Osteoblast (primary cell): ENCODE data around the gene MACO1. TPM values are rescaled to one million over a fixed set of nuclear protein-coding genes. Genes with fewer than 3 reads are reported as not detected.
A peak's percentile ranks its signal among the peaks of the same experiment; 100 is the strongest.

Experiments
- DNase-seq: peaks from one replicate; pipeline ENCODE4 v3.0.0; 2011; ENCODE audit warnings: low spot score, mixed read lengths; ENCODE audit not compliant: insufficient read length; ENCODE audit errors: missing footprints
- H2AFZ ChIP-seq: 2 replicates; pipeline ENCODE4 v1.6.0; 2011; ENCODE audit warnings: mild to moderate bottlenecking, low read length
- H3K27ac ChIP-seq: 2 replicates; pipeline ENCODE4 v1.5.1; 2011; ENCODE audit warnings: mild to moderate bottlenecking, low read depth, low read length, moderate library complexity
- H3K27me3 ChIP-seq: 2 replicates; pipeline ENCODE4 v1.6.0; 2012; ENCODE audit warnings: mild to moderate bottlenecking, control low read depth, inconsistent platforms, low read length, moderate library complexity; ENCODE audit not compliant: insufficient read depth
- H3K36me3 ChIP-seq: 2 replicates; pipeline ENCODE4 v1.5.1; 2011; ENCODE audit warnings: mild to moderate bottlenecking, low read length, control low read depth, moderate library complexity; ENCODE audit not compliant: insufficient read depth
- H3K4me1 ChIP-seq: 2 replicates; pipeline ENCODE4 v1.5.1; 2011; ENCODE audit warnings: mild to moderate bottlenecking, low read length, control low read depth, moderate library complexity; ENCODE audit not compliant: insufficient read depth
- H3K4me2 ChIP-seq: 2 replicates; pipeline ENCODE4 v1.6.0; 2011; ENCODE audit warnings: mild to moderate bottlenecking, low read length; ENCODE audit not compliant: insufficient read depth
- H3K4me3 ChIP-seq: fragments of 200-600 bp; sonication (generic); 3 replicates; pipeline ENCODE4 v1.5.1; 2012; ENCODE audit warnings: mild to moderate bottlenecking, low read length, inconsistent platforms; ENCODE audit not compliant: insufficient read depth
- H3K79me2 ChIP-seq: 2 replicates; pipeline ENCODE4 v1.6.0; 2012; ENCODE audit warnings: mild to moderate bottlenecking, low read length, control low read depth, inconsistent platforms; ENCODE audit not compliant: insufficient read depth
- H3K9me3 ChIP-seq: 2 replicates; pipeline ENCODE4 v1.5.1; 2011; ENCODE audit warnings: low read depth, low read length, control low read depth
- H4K20me1 ChIP-seq: 2 replicates; pipeline ENCODE4 v1.6.0; 2012; ENCODE audit warnings: mild to moderate bottlenecking, low read length, control low read depth; ENCODE audit not compliant: insufficient read depth
- CTCF ChIP-seq: IDR thresholded peaks from 2 replicates; pipeline ENCODE4 v1.5.1; 2011; ENCODE audit warnings: mild to moderate bottlenecking, low read depth, low read length, moderate library complexity; ENCODE audit errors: extremely low read depth
- total RNA-seq: library from RNA; depleted of rRNA; stranded (reverse); fragments of >200 nt; gene quantifications from 2 replicates; pipeline ENCODE4 v1.2.3, GENCODE V29; 2012

Gene MACO1
- total RNA-seq, 1 donor: 35.5 TPM

- H3K79me2 ChIP-seq: peaks cover 36% of the 10 kb centered on the region
- H3K27me3 ChIP-seq: no peaks in the 10 kb centered on the region
- peaks cover 12% of the 10 kb centered on the region for H3K4me1 ChIP-seq
- no peaks in the 10 kb centered on the region for H3K36me3 ChIP-seq
- peaks cover 26% of the 10 kb centered on the region for H4K20me1 ChIP-seq
- H2AFZ ChIP-seq: no peak overlapping the region
- H3K27ac ChIP-seq: no peak overlapping the region
- no peak overlapping the region for H3K4me3 ChIP-seq
- H3K4me2 ChIP-seq: no peak overlapping the region
- H3K9me3 ChIP-seq: no peaks in the 10 kb centered on the region
- no peak for DNase-seq
- no peak for TF ChIP-seq CTCF
Measured at GRCh38 chr1:25447547-25447946, 16.9 kb downstream of the MACO1 start.

- no peak overlapping the region for H3K27ac ChIP-seq
- H3K27me3 ChIP-seq: no peaks in the 10 kb centered on the region
- no peak overlapping the region for H2AFZ ChIP-seq
- peak overlapping the region; percentile 1 for H3K4me2 ChIP-seq
- no peak overlapping the region for H3K4me3 ChIP-seq
- peaks cover 5% of the 10 kb centered on the region for H4K20me1 ChIP-seq
- no peak for TF ChIP-seq CTCF
- H3K79me2 ChIP-seq: peaks cover 11% of the 10 kb centered on the region
- peaks cover 2% of the 10 kb centered on the region for H3K36me3 ChIP-seq
- no peaks in the 10 kb centered on the region for H3K9me3 ChIP-seq
- H3K4me1 ChIP-seq: peaks cover 12% of the 10 kb centered on the region
- no peak for DNase-seq
Measured at GRCh38 chr1:25450891-25451290, 20.2 kb downstream of the MACO1 start.

- Histone ChIP-seq H3K4me1 (peaks cover 12% of the 10 kb centered on the region), H3K27me3 (no peaks in the 10 kb centered on the region), H3K9me3 (no peaks in the 10 kb centered on the region), H2AFZ (no peak overlapping the region), H4K20me1 (no peaks in the 10 kb centered on the region), H3K4me3 (no peak overlapping the region), H3K27ac (no peak overlapping the region), H3K36me3 (peaks cover 10% of the 10 kb centered on the region), H3K4me2 (no peak overlapping the region), H3K79me2 (peaks cover 2% of the 10 kb centered on the region)
- TF ChIP-seq CTCF: no peak
- no peak for DNase-seq
Measured at GRCh38 chr1:25451908-25452307, 21.2 kb downstream of the MACO1 start.

- peaks cover 6% of the 10 kb centered on the region for H3K79me2 ChIP-seq
- H3K36me3 ChIP-seq: peaks cover 24% of the 10 kb centered on the region
- peaks cover 5% of the 10 kb centered on the region for H4K20me1 ChIP-seq
- H3K9me3 ChIP-seq: no peaks in the 10 kb centered on the region
- no peak for TF ChIP-seq CTCF
- H3K4me1 ChIP-seq: no peaks in the 10 kb centered on the region
- H3K4me3 ChIP-seq: no peak overlapping the region
- no peak overlapping the region for H3K27ac ChIP-seq
- no peak overlapping the region for H2AFZ ChIP-seq
- DNase-seq: no peak
- H3K4me2 ChIP-seq: no peak overlapping the region
- H3K27me3 ChIP-seq: no peaks in the 10 kb centered on the region
Measured at GRCh38 chr1:25456502-25456901, 25.8 kb downstream of the MACO1 start.
